Fibroblast of villous mesenchyme (primary cell): Measurements from ENCODE around the gene MYBPC1. TPM values are rescaled to one million over a fixed set of nuclear protein-coding genes. Genes with fewer than 3 reads are reported as not detected.

ENCODE experiments used
- DNase-seq: peaks from one replicate; pipeline ENCODE4 v3.0.0-alpha.2; 2010; ENCODE audit warnings: low read depth
- H3K4me3 ChIP-seq: 2 replicates; pipeline ENCODE4 v1.5.1; 2011; ENCODE audit warnings: low read depth, mild to moderate bottlenecking, low read length
- total RNA-seq: library from RNA; depleted of rRNA; stranded (reverse); fragments of >200 nt; gene quantifications from 2 replicates; pipeline ENCODE4 v1.2.3, GENCODE V29; 2012
- TF ChIP-seq, protein P1 (sequence below): IDR thresholded peaks from 2 replicates; pipeline ENCODE4 v1.5.1; 2012; ENCODE audit warnings: low read depth, mild to moderate bottlenecking, low read length; ENCODE audit not compliant: insufficient read depth

MYBPC1 gene
- total RNA-seq, 1 donor = not detected

DNA sequence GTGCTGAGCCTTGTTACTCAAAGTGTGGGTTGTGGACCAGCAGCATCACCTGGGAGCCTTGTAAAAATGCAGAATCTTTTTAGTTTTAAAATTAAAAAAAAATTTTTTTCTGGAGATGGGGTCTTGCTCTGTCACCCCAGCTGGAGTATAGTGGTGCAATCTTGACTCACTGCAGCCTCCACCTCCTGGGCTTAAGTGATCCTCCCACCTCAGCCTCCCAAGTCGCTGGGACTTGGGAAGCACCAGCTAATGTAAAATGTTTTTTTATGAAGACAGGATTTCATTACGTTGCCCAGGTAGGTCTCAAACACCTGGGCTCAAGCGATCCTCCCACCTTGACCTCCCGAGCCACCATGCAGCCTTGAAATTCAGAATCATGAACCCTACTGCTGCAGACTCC lies 14.4 kb downstream of the MYBPC1 start:
- TF ChIP-seq, protein P1, sequence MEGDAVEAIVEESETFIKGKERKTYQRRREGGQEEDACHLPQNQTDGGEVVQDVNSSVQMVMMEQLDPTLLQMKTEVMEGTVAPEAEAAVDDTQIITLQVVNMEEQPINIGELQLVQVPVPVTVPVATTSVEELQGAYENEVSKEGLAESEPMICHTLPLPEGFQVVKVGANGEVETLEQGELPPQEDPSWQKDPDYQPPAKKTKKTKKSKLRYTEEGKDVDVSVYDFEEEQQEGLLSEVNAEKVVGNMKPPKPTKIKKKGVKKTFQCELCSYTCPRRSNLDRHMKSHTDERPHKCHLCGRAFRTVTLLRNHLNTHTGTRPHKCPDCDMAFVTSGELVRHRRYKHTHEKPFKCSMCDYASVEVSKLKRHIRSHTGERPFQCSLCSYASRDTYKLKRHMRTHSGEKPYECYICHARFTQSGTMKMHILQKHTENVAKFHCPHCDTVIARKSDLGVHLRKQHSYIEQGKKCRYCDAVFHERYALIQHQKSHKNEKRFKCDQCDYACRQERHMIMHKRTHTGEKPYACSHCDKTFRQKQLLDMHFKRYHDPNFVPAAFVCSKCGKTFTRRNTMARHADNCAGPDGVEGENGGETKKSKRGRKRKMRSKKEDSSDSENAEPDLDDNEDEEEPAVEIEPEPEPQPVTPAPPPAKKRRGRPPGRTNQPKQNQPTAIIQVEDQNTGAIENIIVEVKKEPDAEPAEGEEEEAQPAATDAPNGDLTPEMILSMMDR = no peak

DNA sequence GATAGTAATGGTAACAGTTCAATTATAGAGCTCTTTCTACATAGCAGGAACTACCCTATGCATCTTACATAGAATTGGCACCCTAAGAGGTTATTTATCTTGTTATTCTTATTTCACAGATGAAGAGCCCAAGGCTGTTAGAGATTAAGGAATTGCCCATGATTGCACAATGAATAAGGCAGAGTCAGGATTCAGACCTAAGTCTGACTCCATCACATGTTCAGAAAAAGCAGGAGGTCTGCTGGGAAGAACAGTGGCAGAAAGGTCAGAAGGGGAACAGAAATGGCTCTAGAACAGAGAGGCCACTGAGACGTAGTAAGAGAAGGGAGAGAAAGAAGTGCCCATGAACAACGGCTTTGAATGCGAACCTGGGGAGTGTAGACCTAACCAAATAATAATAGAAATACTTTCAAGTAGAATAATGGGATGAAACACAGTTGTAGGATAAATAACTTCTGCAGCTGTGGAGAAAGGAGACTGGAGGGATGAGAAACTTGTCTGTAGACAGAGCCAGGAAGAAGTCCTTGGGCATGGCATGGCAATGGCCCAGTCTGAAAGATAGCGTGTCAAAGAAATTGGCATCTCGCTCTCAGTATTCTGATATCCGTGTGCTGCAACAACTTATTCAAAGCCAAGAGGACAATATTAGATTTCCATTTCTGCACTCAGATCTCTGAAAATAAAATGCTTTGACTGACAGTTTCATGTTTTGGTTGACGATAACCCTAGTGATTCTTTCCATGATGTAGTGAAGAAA lies 17.6 kb downstream of the MYBPC1 start:
- no peak for DNase-seq
- H3K4me3 ChIP-seq = no peak overlapping the region
- TF ChIP-seq, protein P1 = no peak

More for the DNA sequence above, 14.4 kb downstream of the MYBPC1 start:
- DNase-seq = no peak
- H3K4me3 ChIP-seq = no peak overlapping the region

GRCh38 chr12:101616027-101616494 lies 21.3 kb downstream of the MYBPC1 start:
- peak; percentile 22 for DNase-seq
- TF ChIP-seq, protein P1 = no peak
- no peak overlapping the region for H3K4me3 ChIP-seq

DNA sequence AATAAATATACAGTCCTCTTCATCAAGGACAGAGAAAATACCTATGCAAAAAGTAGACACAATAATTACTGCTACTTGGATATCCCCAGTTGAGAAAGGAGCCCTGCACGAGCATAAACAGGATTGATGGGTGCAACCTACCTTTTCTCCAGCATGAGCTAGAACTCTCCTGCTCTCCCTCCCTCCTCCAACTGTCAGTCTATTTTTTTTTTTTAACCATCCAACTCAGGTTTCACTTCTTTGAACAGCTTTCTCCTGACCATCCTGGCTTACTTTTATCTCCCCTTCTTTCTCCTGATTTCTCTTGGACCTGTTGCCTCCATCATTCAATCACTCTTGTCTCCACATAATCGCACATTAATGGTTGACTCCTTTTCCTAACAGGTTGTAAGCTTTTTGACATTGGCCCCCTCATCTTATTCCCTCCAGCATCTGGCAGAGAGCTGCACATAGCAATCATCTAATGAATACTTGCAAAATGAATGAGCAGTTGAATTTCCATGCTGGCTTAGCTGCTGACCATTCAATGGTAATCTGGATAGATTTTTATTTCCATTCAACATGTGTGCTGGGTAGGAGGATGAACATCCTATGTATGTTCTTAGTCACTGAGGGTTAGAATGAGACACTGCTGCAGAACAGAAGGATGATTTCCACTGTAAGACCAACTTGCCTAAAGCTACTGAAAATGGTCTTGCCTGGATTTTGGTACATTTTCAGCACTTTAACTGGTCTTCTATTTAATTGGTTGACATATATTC lies 24.4 kb downstream of the MYBPC1 start:
- DNase-seq = no peak
- TF ChIP-seq, protein P1 = no peak
- H3K4me3 ChIP-seq = no peak overlapping the region

- TF ChIP-seq, protein P1 = no peak
These were observed 25.3 kb downstream of the MYBPC1 start for GRCh38 chr12:101619858-101620761.

DNA sequence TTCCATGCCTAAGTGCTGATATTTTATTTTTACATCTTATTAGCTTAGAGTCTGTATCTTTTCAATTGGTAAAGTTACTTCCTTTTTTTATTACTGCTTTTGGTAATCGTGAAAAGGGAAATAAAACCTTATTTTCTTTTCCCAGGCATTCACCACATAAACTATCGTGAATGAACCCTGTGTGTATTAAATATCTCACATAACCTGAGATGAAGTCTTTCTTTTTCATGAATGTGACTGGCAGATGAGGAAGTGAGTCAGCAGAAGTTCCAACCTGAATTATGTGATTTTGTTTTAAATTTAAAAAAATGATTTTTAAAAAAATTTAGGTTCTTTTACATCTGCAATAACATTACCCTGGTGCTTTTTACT lies 26.0 kb downstream of the MYBPC1 start:
- DNase-seq = no peak
- TF ChIP-seq, protein P1 = no peak
- H3K4me3 ChIP-seq = no peak overlapping the region

More at GRCh38 chr12:101619858-101620761, 25.3 kb downstream of the MYBPC1 start:
- no peak for DNase-seq
- no peak overlapping the region for H3K4me3 ChIP-seq
